ENCODE results near the gene PRKCI. TPM values are rescaled to one million over a fixed set of nuclear protein-coding genes. Genes with fewer than 3 reads are reported as not detected.
A peak's percentile ranks its signal among the peaks of the same experiment; 100 is the strongest.

Gene PRKCI
- total and polyA plus RNA-seq, 2 donors (not counting 1 experiment from before 2014, with no cell fraction given), result 1.8 to 11.1 TPM

DNA sequence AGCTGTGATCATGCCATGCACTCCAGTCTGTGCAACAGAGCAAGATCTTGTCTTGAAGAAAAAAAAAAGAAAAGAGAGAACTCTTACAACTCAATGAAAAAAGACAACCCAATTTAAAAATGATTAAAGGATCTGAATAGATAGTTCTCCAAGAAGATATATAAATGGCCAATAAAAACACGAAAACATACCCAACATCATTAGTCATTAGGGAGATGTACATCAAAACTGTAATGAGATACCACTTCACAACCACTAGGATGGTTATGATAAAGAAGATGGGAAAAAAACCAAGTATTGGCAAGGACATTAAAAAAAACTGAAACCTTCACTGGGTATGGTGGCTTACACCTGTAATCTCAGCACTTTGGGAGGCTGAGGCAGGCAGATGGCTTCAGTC lies 2.4 kb upstream of the PRKCI start:
- H3K36me3 ChIP-seq (replicated peaks in 1 of 2; ENCODE audit: control extremely low read depth in 1 of 2, control insufficient read depth in 1 of 2, extremely low read depth in 1 of 2, insufficient read depth in 2 of 2, low read length in 1 of 2), result no peaks in the 10 kb centered on the region
- no peak overlapping the region for H2AFZ ChIP-seq (ENCODE audit: insufficient read depth, low read depth, low read length, poor library complexity, severe bottlenecking)
- H3K4me3 ChIP-seq (ENCODE audit: control extremely low read depth in 1 of 5, extremely low read depth in 1 of 5, insufficient read depth in 1 of 5, low read depth in 2 of 5, low read length in 4 of 5), result no peak overlapping the region
- H4K20me1 ChIP-seq (ENCODE audit: control insufficient read depth, insufficient read depth, low read length, poor library complexity, severe bottlenecking), result no peaks in the 10 kb centered on the region
- H3K27ac ChIP-seq (ENCODE audit: low read length in 2 of 2), result no peak overlapping the region
- Mint-ChIP-seq H3K27me3 (peaks cover 3% of the 10 kb centered on the region), H3K27ac (no peak overlapping the region), H3K4me3 (no peak overlapping the region), H3K4me1 (peaks cover 17% of the 10 kb centered on the region), H3K9me3 (ENCODE audit: insufficient read depth) (no peaks in the 10 kb centered on the region)
- H3K4me2 ChIP-seq (replicated peaks; ENCODE audit: low read depth, low read length, poor library complexity, severe bottlenecking), result no peak overlapping the region
- no peaks in the 10 kb centered on the region for H3K79me2 ChIP-seq (ENCODE audit: control insufficient read depth, insufficient read depth, low read length)
- POLR2A ChIA-PET, result no interaction called here
- CTCF ChIA-PET, result interaction anchor here (0.9 to 1.3 kb wide), 2 partner anchors 24 to 31 kb away, joined by 4 read pairs; no protein-coding TSS in a partner anchor
- no peak for ATAC-seq (ENCODE audit: low read depth)
- H3K4me1 ChIP-seq (ENCODE audit: control insufficient read depth in 2 of 2, insufficient read depth in 2 of 2, low read length in 2 of 2), result peaks cover 7 to 14% of the 10 kb centered on the region in 2 donors
- peaks cover 0 to 6% (median 0%) of the 10 kb centered on the region in 3 donors for H3K9me3 ChIP-seq (ENCODE audit: control extremely low read depth in 1 of 3, control insufficient read depth in 2 of 3, insufficient read depth in 1 of 3, low read length in 2 of 3)
- H3K27me3 ChIP-seq (replicated peaks in 1 of 4; ENCODE audit: control extremely low read depth in 1 of 4, control insufficient read depth in 3 of 4, insufficient read depth in 4 of 4, low read length in 3 of 4), result no peaks in the 10 kb centered on the region
- intact Hi-C loops (cut with micrococcal nuclease), result loop anchor here (5.0 kb wide), 1 partner anchor 38 kb away; the partner anchor contains the start of gene PHC3
- no CpG with 5 or more reads among the region's 1 CpG for WGBS (ENCODE audit: insufficient coverage)
- no peak overlapping the region for H3K9ac ChIP-seq (ENCODE audit: low read length)
- DNase-seq, result no peak
- no peak for TF ChIP-seq EZH2 (IDR thresholded peaks at IDR 0.05; ENCODE audit: borderline replicate concordance, insufficient read depth, low read depth, low read length, poor library complexity, severe bottlenecking)
- TF ChIP-seq, protein P1, sequence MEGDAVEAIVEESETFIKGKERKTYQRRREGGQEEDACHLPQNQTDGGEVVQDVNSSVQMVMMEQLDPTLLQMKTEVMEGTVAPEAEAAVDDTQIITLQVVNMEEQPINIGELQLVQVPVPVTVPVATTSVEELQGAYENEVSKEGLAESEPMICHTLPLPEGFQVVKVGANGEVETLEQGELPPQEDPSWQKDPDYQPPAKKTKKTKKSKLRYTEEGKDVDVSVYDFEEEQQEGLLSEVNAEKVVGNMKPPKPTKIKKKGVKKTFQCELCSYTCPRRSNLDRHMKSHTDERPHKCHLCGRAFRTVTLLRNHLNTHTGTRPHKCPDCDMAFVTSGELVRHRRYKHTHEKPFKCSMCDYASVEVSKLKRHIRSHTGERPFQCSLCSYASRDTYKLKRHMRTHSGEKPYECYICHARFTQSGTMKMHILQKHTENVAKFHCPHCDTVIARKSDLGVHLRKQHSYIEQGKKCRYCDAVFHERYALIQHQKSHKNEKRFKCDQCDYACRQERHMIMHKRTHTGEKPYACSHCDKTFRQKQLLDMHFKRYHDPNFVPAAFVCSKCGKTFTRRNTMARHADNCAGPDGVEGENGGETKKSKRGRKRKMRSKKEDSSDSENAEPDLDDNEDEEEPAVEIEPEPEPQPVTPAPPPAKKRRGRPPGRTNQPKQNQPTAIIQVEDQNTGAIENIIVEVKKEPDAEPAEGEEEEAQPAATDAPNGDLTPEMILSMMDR (IDR thresholded peaks at IDR 0.05), result no peak

DNA sequence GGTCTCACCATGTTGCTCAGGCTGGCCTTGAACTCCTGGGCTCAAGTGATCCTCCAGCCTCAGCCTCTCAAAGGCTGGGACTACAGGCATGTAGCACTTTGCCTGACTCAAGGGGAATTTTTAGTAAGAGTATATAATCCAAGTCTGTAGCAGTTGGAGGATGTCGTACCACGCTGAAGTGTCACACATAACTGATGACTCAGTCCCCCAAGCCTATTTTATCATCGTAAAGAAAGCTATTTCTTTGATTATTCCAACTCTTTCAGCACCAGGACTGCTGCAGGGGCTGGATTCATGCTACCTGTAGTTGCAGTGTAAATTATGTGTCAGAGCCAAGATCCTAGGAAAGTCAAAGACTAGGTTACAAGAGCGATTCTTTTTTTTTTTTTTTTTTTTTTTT lies 1.4 kb upstream of the PRKCI start:
- Histone ChIP-seq H2AFZ (ENCODE audit: insufficient read depth, low read depth, low read length, poor library complexity, severe bottlenecking) (no peak overlapping the region), H3K9ac (ENCODE audit: low read length) (no peak overlapping the region), H3K9me3 (ENCODE audit: control extremely low read depth in 1 of 3, control insufficient read depth in 2 of 3, insufficient read depth in 1 of 3, low read length in 2 of 3) (peaks cover 0 to 6% (median 0%) of the 10 kb centered on the region in 3 donors), H4K20me1 (ENCODE audit: control insufficient read depth, insufficient read depth, low read length, poor library complexity, severe bottlenecking) (no peaks in the 10 kb centered on the region), H3K4me1 (ENCODE audit: control insufficient read depth in 2 of 2, insufficient read depth in 2 of 2, low read length in 2 of 2) (peaks cover 7 to 14% of the 10 kb centered on the region in 2 donors), H3K36me3 (replicated peaks in 1 of 2; ENCODE audit: control extremely low read depth in 1 of 2, control insufficient read depth in 1 of 2, extremely low read depth in 1 of 2, insufficient read depth in 2 of 2, low read length in 1 of 2) (no peaks in the 10 kb centered on the region), H3K27me3 (replicated peaks in 1 of 4; ENCODE audit: control extremely low read depth in 1 of 4, control insufficient read depth in 3 of 4, insufficient read depth in 4 of 4, low read length in 3 of 4) (no peaks in the 10 kb centered on the region), H3K4me3 (ENCODE audit: control extremely low read depth in 1 of 5, extremely low read depth in 1 of 5, insufficient read depth in 1 of 5, low read depth in 2 of 5, low read length in 4 of 5) (no peak overlapping the region), H3K79me2 (ENCODE audit: control insufficient read depth, insufficient read depth, low read length) (no peaks in the 10 kb centered on the region), H3K27ac (ENCODE audit: low read length in 2 of 2) (no peak overlapping the region), H3K4me2 (replicated peaks; ENCODE audit: low read depth, low read length, poor library complexity, severe bottlenecking) (no peak overlapping the region)
- TF ChIP-seq, protein P1 (IDR thresholded peaks at IDR 0.05), result no peak
- TF ChIP-seq EZH2 (IDR thresholded peaks at IDR 0.05; ENCODE audit: borderline replicate concordance, insufficient read depth, low read depth, low read length, poor library complexity, severe bottlenecking), result no peak
- peak overlapping the region; percentile 64 for H3K4me3 Mint-ChIP-seq
- ATAC-seq (ENCODE audit: low read depth) (no peak), DNase-seq (no peak)
- intact Hi-C loops (cut with micrococcal nuclease), result loop anchor here (5.0 kb wide), 1 partner anchor 39 kb away; the partner anchor contains the start of gene PHC3
- peaks cover 3% of the 10 kb centered on the region for H3K27me3 Mint-ChIP-seq
- ChIA-PET POLR2A (no interaction called here), CTCF (no interaction called here)
- WGBS (ENCODE audit: insufficient coverage), result no CpG with 5 or more reads among the region's 4 CpGs
- H3K9me3 Mint-ChIP-seq (ENCODE audit: insufficient read depth), result no peaks in the 10 kb centered on the region
- no peak overlapping the region for H3K27ac Mint-ChIP-seq
- peaks cover 17% of the 10 kb centered on the region for H3K4me1 Mint-ChIP-seq
